ENCODE measurements around the gene CSNK1G1.
A peak's percentile ranks its signal among the peaks of the same experiment; 100 is the strongest.
"Not testable (repeated sequence)": the region's sequence is repeated elsewhere in the genome, so short reads cannot be mapped to it uniquely, and the experiment has no call there.

CSNK1G1 gene

DNA sequence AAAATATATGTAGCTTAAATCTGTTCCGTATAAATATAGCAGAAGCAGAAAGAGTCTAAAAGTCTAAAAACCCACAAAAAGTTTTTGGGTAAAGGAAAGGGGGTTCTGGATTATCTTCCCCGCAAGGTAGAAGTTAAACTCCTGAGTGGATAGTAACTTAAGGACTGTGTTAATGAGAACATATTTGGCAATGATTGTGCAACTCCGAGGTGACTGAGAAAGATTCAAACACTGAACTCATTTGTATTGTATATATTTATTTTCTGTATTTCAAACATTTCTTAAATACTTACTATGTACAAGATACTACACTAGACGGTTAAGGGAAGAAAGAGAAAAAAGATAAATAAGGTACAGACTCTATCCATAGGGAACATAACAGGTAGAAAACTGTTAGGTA is 120.4 kb downstream of the CSNK1G1 start:
- no peak for DNase-seq

DNA sequence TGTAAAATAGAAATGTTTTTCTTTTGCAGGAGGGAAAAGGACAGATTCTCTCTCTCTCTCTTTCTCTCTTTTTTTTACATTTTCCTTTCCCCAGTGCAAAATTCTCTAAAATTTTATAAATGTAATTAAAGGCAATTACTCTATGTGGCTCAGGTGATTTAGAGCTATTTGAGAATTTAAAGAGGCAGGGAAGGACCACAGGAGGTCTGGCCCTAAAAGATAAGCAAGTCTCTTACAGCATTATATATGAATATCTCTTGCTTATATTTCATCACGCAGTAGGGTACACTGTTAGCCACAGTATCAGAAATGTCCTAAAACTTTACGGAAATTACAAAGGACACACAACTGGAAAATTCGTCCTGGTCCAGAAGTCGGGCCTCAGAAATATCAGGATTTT is 122.7 kb downstream of the CSNK1G1 start:
- DNase-seq: no peak

- DNase-seq: no peak
These were observed 123.6 kb downstream of the CSNK1G1 start for GRCh38 chr15:64232400-64232799.

- DNase-seq: no peak
These were observed 126.7 kb downstream of the CSNK1G1 start for GRCh38 chr15:64229129-64229724.

- DNase-seq: no peak
These were observed 130.2 kb downstream of the CSNK1G1 start for GRCh38 chr15:64225804-64226203.

GRCh38 chr15:64224511-64224910 is 131.5 kb downstream of the CSNK1G1 start:
- DNase-seq: no peak

DNA sequence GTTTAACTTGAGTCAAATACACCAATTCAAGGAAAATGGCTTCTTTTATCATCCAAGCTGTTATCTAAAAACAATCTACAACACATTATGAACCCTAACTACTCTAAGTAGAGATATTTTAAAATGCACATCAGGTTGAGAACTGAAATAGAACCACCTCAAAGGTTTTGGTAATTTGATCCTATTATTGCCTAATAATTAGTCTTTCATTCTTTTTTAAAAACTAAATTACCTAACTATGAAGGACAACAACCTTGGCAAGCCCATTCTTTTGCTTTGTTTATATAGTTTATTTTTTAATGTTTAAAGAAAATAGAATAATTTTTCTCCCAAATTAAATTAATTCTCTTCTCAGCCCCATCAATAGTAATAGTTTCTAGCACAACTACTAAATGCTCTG is 132.1 kb downstream of the CSNK1G1 start:
- no peak for DNase-seq

GRCh38 chr15:64222573-64223366 is 133.2 kb downstream of the CSNK1G1 start:
- peak in 2 of 4 experiments; percentile 14 to 21 for DNase-seq

DNA sequence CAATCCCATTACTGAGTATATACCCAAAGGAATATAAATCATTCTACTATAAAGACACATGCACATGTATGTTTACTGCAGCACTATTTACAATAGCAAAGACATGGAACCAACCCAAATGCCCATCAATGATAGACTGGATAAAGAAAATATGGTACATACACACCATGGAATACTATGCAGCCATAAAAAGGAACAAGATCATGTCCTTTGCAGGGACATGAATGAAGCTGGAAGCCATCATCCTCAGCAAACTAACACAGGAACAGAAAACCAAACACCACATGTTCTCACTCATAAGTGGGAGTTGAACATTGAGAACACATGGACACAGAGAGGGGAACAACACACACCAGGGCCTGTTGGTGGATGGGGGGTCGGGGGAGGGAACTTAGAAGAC is 134.1 kb downstream of the CSNK1G1 start:
- not testable (repeated sequence) for DNase-seq

GRCh38 chr15:64217429-64217750 is 138.6 kb downstream of the CSNK1G1 start:
- not testable (repeated sequence) for DNase-seq

DNA sequence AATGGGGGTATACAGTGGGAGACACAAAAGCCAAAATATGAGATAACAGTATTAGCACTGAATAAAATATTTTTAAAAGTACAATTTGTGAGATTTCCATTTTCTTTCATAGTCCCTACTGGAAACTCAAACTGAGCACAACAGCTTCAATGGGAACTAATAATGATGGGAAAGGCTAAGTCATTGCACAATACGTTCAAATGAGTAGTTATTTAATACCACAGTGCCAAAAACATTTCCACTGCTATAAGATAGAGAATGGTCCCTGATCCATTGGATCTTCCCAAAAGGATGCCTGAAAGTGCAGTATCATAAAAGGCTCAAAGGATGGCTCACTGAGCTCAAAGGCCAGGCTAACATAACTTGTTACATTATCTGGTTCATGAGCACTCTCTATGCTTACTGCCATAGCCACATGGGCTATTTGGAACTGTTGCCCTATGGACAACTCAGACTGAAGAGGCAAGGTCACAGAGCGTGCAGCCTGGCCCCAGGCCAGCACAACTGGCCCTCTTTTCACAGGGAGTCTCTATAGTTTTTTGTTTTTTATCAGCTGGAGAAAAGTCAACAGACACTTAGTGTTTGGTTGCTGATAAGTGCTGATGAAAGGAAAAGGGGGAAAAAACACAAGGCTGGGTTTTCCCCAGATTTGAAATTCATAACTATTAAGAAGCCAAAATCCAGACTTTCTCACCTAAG is 139.1 kb downstream of the CSNK1G1 start:
- DNase-seq: no peak

- no peak for DNase-seq
These were observed 139.8 kb downstream of the CSNK1G1 start for GRCh38 chr15:64216196-64216595.

GRCh38 chr15:64213646-64214045 is 142.3 kb downstream of the CSNK1G1 start:
- DNase-seq: no peak

DNA sequence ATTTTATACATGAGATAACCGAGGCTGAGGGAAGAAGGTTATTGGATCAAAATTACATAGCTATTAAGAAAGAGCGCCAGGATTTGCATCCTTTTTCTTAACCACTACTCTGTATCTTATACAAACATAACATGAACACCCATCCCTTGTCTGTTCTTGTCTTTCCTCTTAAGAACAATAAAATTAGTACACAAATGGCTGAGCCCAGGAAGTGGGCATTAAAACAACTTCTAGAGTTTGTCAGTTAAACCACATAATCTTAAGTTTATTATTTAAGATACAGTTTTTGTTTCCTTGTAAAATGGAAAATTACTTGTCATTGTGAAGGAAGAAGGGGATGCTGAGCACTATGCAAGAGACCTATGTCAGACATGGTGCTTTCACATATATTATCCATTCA is 144.3 kb downstream of the CSNK1G1 start:
- DNase-seq: no peak

- no peak for DNase-seq
These were observed 145.6 kb downstream of the CSNK1G1 start for GRCh38 chr15:64210371-64210770.

DNA sequence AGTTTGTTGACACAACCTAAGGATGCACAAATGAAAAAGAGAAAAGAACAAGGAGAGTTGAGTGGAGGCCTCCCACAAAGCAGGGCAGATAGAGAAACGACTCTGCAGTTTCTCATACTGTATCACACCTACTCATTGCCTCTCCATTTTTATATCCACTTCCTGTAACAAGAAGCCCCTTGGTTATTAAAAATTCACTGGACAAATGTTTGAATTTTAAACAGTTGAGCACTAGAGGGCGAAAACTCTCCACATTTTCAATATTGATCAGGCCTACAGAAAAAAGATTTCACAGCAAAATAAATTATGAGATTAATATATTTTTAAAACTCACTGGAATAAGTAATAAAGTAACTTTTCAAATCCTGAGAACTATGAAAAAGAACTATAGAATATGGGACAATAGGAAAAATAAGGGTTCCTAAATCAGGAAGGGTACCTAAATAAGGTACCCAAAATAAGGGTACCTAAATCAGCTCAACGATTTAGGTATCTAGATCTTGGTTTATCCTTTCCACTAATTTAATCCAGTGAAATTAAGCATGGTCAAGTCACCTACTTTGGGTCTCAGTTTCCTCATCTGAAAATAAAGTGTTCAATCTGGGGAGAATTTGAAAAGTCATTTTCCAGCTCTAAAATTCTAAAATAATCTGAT is 146.2 kb downstream of the CSNK1G1 start:
- peak; percentile 20 to 59 (median 54) for DNase-seq

DNA sequence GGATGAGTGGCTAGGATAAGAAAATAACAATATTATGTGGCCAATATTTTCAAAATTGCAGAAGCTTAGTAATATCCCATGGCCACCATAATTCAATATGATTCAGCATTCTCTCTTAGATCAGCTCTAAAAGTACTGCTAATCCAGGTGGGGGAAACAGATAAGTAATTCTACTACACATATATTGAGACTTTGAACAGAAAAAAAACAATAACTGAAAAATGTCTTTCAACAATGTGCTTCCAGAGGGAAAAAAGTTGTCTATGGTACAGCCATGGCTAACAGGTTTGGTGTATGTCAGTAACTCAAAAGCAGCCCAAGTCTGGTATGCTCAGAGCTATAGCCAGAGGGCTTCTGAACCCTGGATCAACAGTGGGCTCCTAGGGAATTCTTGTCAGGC is 150.8 kb downstream of the CSNK1G1 start:
- DNase-seq: no peak

DNA sequence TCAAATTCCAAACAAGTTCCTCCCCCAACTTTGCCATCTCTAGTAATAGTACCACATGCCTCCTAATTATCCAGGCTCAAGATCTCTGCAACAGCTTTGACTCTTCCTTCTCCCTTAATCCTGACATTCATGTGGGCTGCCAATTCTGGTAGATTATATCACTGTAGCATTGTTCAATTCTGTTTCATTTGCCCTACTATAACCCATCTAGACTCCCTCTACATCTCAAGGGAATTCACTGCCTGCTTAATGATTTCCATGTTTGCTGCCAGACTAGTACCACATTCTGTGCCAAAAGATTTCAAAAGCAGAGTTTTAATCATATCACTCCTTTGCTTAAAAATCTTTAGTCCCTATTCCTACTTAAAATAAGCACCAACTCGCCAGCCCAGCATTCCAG is 158.5 kb downstream of the CSNK1G1 start:
- no peak for DNase-seq

- no peak for DNase-seq
These were observed 162.0 kb downstream of the CSNK1G1 start for GRCh38 chr15:64193971-64194370.

DNA sequence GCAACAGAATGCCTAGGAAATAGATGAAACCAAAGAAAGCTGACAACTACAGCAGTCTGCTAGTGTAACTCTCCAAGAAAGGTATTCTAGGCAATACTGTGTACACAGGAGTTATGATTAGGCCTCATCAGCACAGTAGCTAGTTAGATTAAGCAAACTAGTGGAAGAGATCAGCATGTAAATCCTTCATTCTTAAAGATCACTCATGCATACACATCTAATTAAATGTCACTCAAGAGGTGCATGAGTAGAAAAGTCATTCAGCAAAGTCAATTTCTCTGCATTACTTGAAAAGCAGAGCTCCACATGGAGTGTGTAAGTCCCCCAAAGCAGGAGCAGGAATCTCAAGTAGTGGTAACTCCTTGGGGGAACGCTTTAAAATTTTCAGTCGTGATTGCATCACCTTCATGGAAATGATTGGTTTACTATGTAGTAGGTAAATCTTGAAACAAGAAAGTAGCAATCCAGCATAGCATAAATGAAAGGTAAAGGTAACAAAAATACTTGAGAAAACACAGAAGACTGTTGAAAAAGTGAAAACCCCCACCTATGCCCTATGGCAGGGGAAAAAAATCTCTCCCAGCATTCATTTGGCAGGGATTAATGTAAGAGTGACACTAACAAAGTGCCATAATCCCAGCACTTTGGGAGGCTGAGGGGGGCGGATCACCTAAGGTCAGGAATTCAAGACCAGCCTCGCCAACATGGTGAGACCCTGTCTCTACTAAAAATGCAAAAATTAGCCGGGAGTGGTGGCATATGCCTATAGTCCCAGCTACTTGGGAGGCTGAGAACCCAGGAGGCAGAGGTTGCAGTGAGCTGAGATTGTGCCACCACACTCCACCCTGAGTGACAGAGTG is 163.8 kb downstream of the CSNK1G1 start:
- no peak for DNase-seq

DNA sequence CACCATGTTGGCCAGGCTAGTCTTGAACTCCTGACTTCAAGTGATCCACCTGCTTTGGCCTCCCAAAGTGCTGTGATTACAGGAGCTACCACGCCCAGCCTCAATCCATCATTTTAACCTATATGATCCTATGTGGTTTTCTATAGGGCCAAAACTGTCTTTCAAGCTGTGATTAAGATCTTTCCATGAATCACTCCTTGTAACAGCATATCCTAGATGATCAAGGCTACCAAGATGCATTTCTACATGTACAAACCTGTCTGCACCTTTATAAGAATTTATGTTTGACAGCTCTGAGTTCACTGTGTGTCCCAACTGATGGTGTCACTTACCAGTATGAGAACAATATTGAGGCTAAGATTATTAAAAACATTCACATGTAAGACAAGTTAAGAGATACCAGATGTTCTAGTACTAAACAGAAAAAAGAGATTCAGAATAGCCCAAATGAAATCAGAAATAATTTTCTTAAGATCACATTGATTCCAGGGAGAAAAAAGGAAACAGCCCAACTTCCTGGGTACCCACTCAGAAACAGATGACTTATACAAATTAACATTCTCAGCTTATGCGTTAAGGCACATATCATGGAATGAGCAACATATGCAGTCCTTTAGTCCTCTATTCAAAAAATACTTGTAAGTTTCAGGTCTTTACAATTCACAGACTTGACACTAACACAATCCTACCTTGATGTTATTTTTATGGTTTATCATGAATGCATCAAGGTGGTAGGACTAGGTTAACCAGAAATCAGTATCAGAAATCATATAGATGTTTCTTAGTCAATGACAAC is 168.4 kb downstream of the CSNK1G1 start:
- no peak for DNase-seq

Data from suppressor macrophage (primary cell).